HG02970 (cell line): ENCODE measurements around the gene ZNF430.

Experiments
- ATAC-seq: cut with Tn5 transposase; IDR thresholded peaks from one replicate; pipeline ENCODE4 v1.9.1; 2021; ENCODE audit warnings: mild to moderate bottlenecking, moderate library complexity, moderate number of reproducible peaks; ENCODE audit not compliant: unreplicated experiment, low FRiP score

Gene ZNF430

GRCh38 chr19:21109116-21109515 is 88.7 kb downstream of the ZNF430 start:
- no peak for ATAC-seq
